Measurements from ENCODE around the gene JOSD2. TPM values are rescaled to one million over a fixed set of nuclear protein-coding genes. Genes with fewer than 3 reads are reported as not detected.

JOSD2 gene
- total RNA-seq, 1 donor from 2014 or later = 35.2 TPM

- intact Hi-C loops (cut with micrococcal nuclease) = no loop called here
- ATAC-seq (peak; percentile 69), DNase-seq (peak; percentile 92)
Measured at GRCh38 chr19:50500753-50501151, 10.2 kb downstream of the JOSD2 start.

GRCh38 chr19:50500060-50500752, 10.8 kb downstream of the JOSD2 start:
- ATAC-seq (peak; percentile 55), DNase-seq (peak; percentile 90)
- intact Hi-C loops (cut with micrococcal nuclease) = no loop called here

- DNase-seq = no peak
- intact Hi-C loops (cut with micrococcal nuclease) = no loop called here
- ATAC-seq = no peak
Measured at GRCh38 chr19:50498219-50499056, 12.6 kb downstream of the JOSD2 start.

- intact Hi-C loops (cut with micrococcal nuclease) = no loop called here
- ATAC-seq (peak; percentile 12), DNase-seq (peak; percentile 61)
Measured at GRCh38 chr19:50497022-50497405, 14.0 kb downstream of the JOSD2 start.

- intact Hi-C loops (cut with micrococcal nuclease) = no loop called here
- ATAC-seq (peak; percentile 58), DNase-seq (peak; percentile 88)
Measured at GRCh38 chr19:50496189-50497021, 14.6 kb downstream of the JOSD2 start.

- ATAC-seq (no peak), DNase-seq (no peak)
- intact Hi-C loops (cut with micrococcal nuclease) = no loop called here
Measured at GRCh38 chr19:50495020-50495531, 15.9 kb downstream of the JOSD2 start.

- ATAC-seq = no peak
- no peak for DNase-seq
- intact Hi-C loops (cut with micrococcal nuclease) = no loop called here
Measured at GRCh38 chr19:50494186-50495019, 16.6 kb downstream of the JOSD2 start.

- no peak for ATAC-seq
- intact Hi-C loops (cut with micrococcal nuclease) = no loop called here
- no peak for DNase-seq
Measured at GRCh38 chr19:50493171-50493570, 17.8 kb downstream of the JOSD2 start.

GRCh38 chr19:50492303-50493052, 18.5 kb downstream of the JOSD2 start:
- DNase-seq (peak; percentile 26), ATAC-seq (no peak)
- intact Hi-C loops (cut with micrococcal nuclease) = no loop called here

- ATAC-seq (no peak), DNase-seq (peak; percentile 23)
- intact Hi-C loops (cut with micrococcal nuclease) = no loop called here
Measured at GRCh38 chr19:50490991-50491472, 20.0 kb downstream of the JOSD2 start.

- intact Hi-C loops (cut with micrococcal nuclease) = no loop called here
- DNase-seq = peak; percentile 21
- no peak for ATAC-seq
Measured at GRCh38 chr19:50490411-50490811, 20.6 kb downstream of the JOSD2 start.

- ATAC-seq (no peak), DNase-seq (peak; percentile 22)
- intact Hi-C loops (cut with micrococcal nuclease) = no loop called here
Measured at GRCh38 chr19:50489461-50490011, 21.5 kb downstream of the JOSD2 start.

GRCh38 chr19:50488389-50489194, 22.4 kb downstream of the JOSD2 start:
- DNase-seq = no peak
- intact Hi-C loops (cut with micrococcal nuclease) = no loop called here
- ATAC-seq = peak; percentile 24

GRCh38 chr19:50486823-50487515, 24.0 kb downstream of the JOSD2 start:
- intact Hi-C loops (cut with micrococcal nuclease) = no loop called here
- no peak for ATAC-seq
- DNase-seq = peak; percentile 47

GRCh38 chr19:50485284-50485955, 25.6 kb downstream of the JOSD2 start:
- intact Hi-C loops (cut with micrococcal nuclease) = no loop called here

GRCh38 chr19:50482916-50483315, 28.1 kb downstream of the JOSD2 start:
- DNase-seq (no peak), ATAC-seq (no peak)
- intact Hi-C loops (cut with micrococcal nuclease) = no loop called here

More at GRCh38 chr19:50485284-50485955, 25.6 kb downstream of the JOSD2 start:
- ATAC-seq (no peak), DNase-seq (no peak)
